K562 (cell line): ENCODE measurements around the gene ATP5F1D. TPM values are rescaled to one million over a fixed set of nuclear protein-coding genes. Genes with fewer than 3 reads are reported as not detected.

ENCODE experiments used
- ARNT ChIP-seq, 2 experiments: fragments of 450-650 bp; IDR thresholded peaks; 2 replicates each; pipeline ENCODE4 v1.6.1; 2016; ENCODE audit warnings: mild to moderate bottlenecking in 1 of 2
- KAT2B ChIP-seq: IDR thresholded peaks from one replicate; pipeline ENCODE4 v1.6.1; 2012; ENCODE audit warnings: low read depth, mild to moderate bottlenecking, control low read depth, inconsistent platforms, low read length, moderate library complexity
- RAD21 ChIP-seq, 2 experiments: fragments of 250-450 bp in 1 of 2; fragments of 450-650 bp in 1 of 2; sonication (Bioruptor Pico) in 1 of 2; formaldehyde crosslinking in 1 of 2; IDR thresholded peaks in 1 of 2; conservative IDR thresholded peaks in 1 of 2; 2 replicates each; pipeline versions ENCODE4 v1.4.0 to v1.8.0; 2020 to 2022; ENCODE audit warnings: mild to moderate bottlenecking in 2 of 2, moderate library complexity in 1 of 2
- TAF15 ChIP-seq: fragments of 200-400 bp; formaldehyde crosslinking; IDR thresholded peaks from 2 replicates; pipeline ENCODE4 v1.6.1; 2017; ENCODE audit warnings: mild to moderate bottlenecking, low read depth, low read length, moderate library complexity
- ZNF57 ChIP-seq: fragments of 450-650 bp; formaldehyde crosslinking; IDR thresholded peaks from 2 replicates; pipeline ENCODE4 v1.4.0; 2020; ENCODE audit warnings: mild to moderate bottlenecking, moderate library complexity
- polyA plus RNA-seq, 8 experiments: library from polyadenylated mRNA; depleted of rRNA in 4 of 8; stranded (reverse) in 5 of 8; unstranded in 3 of 8; fragments of >200 nt; fragmentation: Nextera tagmentation in 2 of 8; fragmentation: Illumina TruSeq in 1 of 8; extraction: Ambion mirVana in 2 of 8; extraction: Trizol in 1 of 8; gene quantifications; 2 replicates each; pipeline versions ENCODE4 v1.2.1 to v1.2.3, GENCODE V29; 2011 to 2014; ENCODE audit warnings: inconsistent platforms in 1 of 8, missing spikeins in 1 of 8
- total RNA-seq, 7 experiments: library from RNA; depleted of rRNA in 6 of 7; stranded (reverse); fragments of >200 nt in 6 of 7; fragmentation: Illumina TruSeq in 2 of 7; extraction: Trizol in 2 of 7; gene quantifications; 2 replicates each; pipeline versions ENCODE4 v1.2.1 to v1.2.3, GENCODE V29; 2011 to 2021; ENCODE audit warnings: low replicate concordance in 1 of 7
- TF ChIP-seq, protein P1 (sequence below): sonication (generic); formaldehyde crosslinking; IDR thresholded peaks from 2 replicates; pipeline ENCODE4 v1.8.1; 2023; ENCODE audit warnings: mild to moderate bottlenecking, missing genetic modification reagents

Gene ATP5F1D
- total and polyA plus RNA-seq, 9 of the 15 experiments (the other 6 are each of a cell fraction or from before 2014, with no cell fraction given): 3.9 to 409 (median 36.8) TPM

DNA sequence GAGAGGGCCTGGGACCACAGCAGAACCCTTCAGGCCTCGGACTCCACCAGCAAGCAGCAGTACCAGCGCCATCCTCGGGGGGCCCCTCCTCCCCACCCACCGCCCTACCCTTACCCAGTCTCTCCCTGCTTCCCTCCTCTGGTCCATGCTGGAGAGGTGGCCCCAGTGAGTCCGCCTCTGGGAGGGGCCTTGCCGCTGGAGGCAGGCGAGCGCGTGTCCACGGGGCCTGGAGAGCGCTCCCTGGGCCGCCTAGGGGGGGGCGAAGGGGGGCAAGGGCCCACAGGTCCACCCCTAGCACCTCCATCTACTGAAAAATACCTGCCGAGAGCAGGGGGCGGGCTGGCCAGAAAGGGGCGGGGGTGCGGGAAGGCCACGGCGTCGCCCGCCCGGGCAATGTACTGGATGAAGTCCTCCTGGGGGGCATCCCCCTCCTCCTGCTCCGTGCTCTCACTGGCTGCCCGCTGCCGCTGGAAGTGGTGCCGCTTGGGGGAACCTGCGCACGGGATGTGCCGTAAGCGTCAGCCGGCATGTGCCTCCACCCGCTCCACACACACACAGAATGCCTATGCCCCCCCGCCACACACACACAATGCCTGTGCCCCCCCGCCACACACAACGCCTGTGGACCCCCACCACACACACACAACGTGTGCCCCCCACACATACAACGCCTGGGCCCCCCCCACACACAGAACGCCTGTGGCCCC, 10.6 kb upstream of the ATP5F1D start (continued):
- TF ChIP-seq, protein P1, sequence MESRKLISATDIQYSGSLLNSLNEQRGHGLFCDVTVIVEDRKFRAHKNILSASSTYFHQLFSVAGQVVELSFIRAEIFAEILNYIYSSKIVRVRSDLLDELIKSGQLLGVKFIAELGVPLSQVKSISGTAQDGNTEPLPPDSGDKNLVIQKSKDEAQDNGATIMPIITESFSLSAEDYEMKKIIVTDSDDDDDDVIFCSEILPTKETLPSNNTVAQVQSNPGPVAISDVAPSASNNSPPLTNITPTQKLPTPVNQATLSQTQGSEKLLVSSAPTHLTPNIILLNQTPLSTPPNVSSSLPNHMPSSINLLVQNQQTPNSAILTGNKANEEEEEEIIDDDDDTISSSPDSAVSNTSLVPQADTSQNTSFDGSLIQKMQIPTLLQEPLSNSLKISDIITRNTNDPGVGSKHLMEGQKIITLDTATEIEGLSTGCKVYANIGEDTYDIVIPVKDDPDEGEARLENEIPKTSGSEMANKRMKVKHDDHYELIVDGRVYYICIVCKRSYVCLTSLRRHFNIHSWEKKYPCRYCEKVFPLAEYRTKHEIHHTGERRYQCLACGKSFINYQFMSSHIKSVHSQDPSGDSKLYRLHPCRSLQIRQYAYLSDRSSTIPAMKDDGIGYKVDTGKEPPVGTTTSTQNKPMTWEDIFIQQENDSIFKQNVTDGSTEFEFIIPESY (CRISPR knock-in tag): peak; percentile 96
- no peak for TF ChIP-seq RAD21 (CRISPR knock-in tag; conservative IDR thresholded peaks at IDR 0.05 in 1 of 2, IDR thresholded peaks at IDR 0.05 in 1 of 2)
- no peak for TF ChIP-seq ZNF57 (CRISPR knock-in tag)
- TF ChIP-seq TAF15: no peak
- no peak for TF ChIP-seq KAT2B
- no peak for TF ChIP-seq ARNT (IDR thresholded peaks at IDR 0.05)
